Measurements from ENCODE around the gene PET100.

Gene PET100

DNA sequence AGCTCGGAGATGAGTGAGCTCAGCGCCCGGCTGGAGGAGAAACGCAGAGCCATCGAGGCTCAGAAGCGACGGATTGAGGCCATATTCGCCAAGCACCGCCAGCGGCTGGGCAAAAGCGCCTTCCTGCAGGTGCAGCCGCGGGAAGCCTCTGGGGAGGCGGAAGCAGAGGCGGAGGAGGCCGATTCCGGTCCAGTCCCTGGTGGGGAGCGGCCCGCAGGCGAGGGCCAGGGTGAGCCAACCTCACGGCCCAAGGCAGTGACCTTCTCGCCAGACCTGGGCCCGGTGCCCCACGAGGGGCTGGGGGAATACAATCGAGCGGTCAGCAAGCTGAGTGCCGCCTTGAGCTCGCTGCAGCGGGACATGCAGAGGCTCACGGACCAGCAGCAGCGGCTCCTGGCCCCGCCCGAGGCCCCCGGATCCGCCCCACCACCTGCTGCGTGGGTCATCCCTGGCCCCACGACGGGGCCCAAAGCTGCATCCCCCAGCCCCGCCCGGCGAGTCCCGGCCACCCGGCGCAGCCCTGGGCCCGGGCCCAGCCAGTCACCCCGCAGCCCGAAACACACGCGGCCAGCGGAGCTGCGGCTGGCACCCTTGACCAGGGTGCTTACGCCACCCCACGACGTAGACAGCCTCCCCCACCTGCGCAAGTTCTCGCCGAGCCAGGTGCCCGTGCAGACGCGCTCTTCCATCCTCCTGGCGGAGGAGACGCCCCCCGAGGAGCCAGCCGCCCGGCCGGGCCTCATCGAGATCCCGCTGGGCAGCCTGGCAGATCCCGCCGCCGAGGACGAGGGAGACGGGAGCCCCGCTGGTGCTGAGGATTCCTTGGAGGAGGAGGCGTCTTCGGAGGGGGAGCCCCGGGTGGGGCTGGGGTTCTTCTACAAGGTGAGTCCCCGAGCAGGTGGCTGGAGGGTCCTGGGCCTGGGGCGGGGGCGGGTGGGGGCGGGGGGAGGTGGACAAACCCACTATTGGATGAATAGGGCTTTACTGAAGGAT is 17.0 kb upstream of the PET100 start:
- DNase-seq = no peak

DNA sequence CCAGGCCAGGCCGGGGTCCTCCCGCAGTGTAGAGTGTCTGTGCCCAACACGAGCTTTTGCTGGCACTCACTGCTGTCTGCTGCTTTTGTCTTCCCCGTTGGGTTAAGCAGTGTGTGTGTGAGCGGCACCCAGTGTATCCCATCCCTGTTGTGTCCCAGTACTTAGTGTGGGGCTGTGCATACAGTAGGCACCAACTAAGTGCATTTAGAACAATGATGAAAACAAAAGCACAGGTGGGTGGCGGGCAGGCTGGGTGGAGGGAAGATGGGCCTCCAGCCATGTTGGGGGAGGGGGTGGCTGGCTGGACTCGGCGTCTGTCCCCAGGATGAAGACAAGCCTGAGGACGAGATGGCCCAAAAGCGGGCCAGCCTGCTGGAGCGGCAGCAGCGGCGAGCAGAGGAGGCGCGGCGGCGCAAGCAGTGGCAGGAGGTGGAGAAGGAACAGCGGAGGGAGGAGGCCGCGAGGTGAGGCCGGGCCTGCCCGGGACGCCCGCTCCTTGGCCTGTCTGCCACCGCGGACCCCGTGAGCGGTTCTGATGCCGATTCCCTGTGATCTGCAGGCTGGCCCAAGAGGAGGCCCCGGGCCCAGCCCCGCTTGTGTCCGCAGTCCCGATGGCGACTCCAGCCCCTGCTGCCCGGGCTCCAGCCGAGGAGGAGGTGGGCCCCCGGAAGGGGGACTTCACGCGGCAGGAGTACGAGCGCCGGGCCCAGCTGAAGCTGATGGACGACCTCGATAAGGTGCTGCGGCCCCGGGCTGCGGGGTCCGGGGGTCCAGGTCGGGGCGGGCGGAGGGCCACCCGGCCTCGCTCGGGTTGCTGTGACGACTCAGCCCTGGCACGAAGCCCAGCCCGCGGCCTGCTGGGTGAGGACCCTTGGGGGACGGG is 14.5 kb upstream of the PET100 start:
- DNase-seq = no peak

DNA sequence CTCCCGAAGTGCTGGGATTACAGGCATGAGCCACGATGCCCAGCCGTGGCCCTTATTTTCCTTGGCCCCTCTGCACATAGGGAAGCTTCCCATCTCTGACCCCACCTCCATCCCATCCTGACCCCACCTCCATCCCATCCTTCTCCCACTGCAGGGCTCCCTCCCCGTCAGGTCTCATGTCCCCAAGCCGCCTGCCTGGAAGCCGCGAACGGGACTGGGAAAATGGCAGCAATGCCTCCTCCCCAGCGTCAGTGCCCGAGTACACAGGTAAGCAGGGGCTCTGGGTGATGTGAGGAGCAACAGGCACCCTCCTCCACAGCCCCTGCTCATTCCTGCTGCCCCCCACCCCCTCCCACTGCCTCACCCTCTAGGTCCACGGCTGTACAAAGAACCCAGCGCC is 12.4 kb upstream of the PET100 start:
- no peak for DNase-seq

DNA sequence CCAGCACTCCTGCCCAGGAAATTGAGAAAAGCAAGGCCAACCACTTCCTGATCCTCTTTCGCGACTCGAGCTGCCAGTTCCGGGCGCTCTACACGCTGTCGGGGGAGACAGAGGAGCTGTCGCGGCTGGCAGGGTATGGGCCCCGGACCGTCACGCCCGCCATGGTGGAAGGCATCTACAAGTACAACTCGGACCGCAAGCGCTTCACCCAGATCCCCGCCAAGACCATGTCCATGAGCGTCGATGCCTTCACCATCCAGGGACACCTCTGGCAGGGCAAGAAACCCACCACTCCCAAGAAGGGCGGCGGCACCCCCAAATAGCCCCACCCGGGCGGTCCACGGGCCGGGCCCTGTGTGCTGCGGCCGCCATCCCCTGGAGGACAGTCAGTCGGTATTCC is 11.9 kb upstream of the PET100 start:
- no peak for DNase-seq

DNA sequence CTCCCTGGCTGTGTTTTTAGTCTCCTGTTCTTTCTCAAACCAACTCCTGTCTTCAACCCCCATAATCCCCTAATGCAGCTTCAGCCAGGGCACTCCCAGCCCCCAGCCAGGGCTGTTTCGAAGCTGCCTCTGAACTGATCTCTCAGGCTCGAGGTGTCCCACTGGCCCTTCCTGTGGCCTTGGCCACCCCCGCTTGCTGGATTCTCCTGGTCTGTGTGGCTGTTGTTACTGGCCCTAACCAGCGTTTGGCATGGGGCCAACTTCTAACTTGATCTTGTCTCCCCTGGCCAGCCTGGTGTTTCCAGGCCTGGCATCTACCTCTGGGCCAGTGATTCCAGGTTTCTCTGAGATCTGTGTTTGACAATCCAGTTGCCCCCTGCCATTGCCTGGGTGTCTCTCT is 11.2 kb upstream of the PET100 start:
- no peak for DNase-seq

DNA sequence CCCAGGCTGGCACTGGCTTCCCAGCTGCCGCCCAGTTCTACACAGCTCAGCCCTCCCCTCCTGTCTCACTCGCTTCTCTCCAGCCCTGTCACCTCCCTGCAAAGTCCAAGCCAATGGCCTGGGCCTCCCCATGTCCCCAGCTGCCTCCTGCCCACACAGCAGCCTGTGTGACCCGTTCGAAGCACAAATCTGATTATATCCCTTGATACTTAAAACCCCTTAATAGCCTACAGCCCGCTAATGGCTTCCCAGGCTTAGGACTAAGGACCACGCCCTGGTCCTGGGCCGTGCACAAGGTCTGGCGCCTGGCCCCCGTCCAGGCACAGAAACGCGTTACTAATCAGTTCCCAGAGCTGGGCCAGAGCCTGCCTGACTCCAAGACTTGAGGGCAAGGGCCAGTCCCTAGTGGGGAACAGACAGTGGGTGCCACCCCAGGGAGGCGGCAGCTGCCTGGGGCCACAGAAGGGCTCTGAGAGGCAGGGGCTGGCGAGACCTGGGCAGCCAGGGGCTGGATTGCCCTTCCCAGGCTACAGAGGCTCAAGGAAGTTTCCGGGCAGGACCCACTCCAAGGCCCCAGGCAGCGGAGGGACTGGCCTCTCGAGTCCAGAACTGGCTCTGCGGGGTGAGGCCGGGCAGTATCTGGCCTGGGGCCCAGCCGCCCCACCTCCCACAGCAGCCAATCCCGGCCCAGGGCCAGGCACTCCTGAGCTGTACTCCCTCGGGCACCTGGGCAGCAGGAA is 10.7 kb upstream of the PET100 start:
- DNase-seq = no peak

DNA sequence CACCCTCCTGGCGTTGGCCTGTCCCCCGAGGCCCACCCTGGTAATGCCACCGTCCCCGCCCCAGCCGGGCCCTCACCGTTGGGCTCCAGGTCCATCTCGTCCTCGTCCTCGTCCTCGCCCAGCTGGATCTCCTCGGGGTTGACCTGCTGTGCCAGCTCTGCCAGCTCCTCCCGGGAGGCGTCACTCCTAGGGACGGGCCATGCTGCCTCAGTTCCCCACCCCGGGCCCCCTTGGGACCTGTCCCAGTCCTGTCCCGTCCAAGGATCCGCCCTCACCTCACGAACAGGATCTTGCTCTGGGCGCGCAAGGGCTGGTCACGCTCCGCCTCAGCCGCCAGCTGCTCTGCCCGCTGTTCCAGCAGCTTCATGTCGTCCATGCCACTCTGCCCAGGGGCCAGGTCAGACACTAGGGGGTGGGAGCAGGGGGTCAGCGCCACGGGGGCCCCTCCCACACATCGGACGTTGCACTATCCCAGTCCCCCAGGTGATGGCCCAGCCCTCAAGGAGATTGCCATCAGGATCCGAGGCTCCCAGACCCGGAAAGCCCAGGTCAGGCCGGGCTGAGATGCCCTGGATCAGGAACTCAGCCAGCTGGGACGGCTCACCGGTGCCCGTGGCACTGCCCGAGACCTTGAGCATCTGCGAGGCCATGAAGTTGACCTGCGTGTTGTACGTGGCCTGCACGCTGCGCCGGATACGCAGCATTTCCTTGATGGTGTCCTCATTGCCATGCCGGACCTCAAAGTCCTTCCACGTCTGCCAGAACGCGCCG is 9.7 kb upstream of the PET100 start:
- DNase-seq = no peak

DNA sequence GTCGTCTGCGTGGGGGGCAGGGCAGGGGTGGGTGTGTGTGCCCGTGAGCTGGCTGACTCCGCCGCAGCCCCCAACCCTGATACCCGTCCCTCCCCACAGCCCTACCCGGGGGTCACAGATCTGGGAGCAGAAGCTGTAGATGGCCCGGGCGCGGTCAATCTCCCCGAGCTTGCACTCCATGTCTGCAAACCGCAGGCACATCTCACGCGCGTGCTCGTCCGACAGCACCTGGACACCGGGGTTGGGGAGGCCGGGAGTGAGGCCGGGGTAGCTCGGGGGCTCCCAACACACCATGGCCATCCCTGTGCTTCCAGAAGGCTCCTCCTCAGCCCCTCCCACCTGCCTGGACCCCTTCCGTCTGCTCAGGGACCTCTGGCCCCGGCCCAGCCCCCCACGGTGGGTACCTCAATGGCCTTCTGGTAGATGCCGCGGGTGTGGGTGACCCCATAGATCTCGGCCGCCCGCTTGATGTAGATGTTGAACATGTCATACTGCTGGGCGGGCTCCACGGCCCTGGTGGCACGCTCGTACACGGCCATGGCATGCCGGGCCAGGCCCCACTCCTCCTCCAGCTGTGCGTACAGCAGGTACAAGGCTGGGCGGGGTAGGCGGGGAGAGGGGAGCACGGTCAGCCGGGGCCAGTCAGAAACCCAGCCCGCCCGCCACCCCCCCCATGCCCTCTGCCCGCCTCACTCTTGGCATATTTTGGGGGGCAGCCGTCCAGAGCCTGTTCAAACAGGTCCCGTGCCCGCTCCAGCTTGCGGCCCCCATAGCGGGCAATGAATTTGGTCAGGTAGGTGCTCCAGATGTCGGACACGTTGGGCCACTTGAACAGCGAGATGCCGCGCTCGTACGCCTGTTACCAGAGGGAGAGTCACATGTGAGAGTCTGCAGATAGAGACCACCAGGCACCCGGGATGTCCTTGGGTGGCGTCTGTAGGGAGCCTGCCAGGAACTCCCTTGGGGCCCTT is 8.9 kb upstream of the PET100 start:
- DNase-seq = no peak

DNA sequence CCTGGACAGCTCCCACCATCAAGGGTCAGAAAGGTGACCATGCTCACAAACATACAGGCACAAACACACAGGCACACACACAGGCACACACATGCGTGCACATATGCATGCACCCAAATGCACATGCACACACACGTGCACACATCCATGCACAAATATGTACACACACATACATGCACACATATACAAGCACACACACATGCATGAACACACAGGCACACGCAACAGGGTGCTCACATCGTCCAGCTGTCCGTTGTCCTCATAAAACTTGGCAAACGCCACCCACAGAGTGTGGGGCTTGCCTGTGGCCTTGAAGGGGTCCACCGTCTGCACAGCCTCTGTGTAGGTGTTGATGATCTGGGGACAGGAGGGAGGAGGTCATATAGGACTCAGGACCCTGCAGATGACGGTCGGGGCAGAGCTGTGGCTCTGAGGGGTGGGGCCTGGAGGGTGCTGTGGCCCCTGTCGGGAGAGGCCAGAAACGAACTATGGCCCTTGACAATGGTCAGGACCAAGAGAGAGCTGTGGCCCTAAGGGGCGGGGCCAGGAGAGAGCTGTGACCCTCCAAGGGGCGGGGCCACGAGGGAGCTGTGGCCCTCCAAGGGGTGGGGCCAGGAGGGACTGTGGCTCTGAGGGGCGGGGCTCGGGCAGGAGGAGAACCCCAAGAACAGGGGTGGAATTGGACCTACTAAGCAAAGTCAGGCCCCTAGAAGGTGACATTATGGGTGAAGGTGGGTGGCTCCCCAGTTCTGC is 6.5 kb upstream of the PET100 start:
- no peak for DNase-seq

DNA sequence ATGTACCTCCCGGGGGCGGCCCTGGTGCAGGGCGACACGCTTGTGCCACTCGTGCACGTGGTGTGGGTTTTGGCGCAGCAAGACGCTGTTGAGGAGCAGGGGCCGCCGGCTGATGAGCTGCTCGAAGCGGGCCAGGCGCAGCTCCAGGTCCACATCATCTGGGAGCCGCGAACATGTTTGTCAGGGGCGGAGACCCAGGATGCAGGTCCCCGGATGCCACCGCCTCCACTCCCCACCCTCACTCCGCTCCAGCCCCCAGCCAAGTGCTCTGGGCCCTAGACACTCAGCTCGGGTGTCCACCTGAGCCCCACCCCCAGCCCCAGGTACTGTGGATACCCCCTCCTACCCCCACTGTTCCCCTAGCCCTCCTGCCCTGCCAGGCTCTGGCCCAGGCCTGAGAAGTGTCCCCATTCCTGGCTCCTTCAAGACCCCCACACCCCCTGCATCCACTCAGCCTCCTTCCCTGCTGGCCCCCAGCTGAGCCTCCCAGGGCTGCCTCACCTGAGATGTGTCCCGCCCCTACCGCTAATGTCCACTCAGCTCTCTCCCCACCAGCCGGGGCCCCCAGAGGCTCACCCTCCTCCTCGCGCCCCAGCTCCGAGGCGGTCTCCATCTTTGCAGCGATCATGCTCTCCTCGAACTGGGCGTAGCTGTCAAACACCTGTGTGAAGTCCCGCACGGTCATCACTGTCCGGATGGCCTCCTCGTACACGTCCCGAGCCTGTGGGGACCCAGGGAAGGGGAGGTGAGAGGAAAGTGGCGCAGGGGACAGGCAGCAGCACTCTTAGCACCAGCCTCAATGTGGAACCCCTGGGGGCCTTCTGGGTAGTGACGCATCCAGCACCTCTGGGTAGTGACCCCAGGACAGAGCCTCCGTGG is 5.6 kb upstream of the PET100 start:
- no peak for DNase-seq

DNA sequence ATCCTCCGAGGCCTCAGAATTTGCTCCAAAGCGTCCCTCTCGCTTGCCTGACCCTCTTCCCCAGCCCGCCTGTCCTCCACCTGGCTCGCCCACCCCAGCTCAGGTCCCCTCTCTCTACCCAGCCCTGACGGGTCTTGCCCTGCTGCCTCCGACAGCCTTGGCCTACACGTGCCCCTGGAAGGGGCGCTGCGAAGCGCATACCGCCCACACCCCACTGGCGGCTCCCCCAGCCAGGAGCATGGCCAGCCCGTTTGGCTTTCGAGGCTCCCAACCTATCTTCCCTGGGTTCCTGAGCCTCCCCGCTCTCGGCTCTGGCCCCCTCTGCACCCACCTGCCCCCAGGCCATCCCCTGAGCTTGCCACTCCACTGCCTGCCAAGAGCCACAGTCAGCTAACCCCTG is 4.8 kb upstream of the PET100 start:
- DNase-seq = no peak

DNA sequence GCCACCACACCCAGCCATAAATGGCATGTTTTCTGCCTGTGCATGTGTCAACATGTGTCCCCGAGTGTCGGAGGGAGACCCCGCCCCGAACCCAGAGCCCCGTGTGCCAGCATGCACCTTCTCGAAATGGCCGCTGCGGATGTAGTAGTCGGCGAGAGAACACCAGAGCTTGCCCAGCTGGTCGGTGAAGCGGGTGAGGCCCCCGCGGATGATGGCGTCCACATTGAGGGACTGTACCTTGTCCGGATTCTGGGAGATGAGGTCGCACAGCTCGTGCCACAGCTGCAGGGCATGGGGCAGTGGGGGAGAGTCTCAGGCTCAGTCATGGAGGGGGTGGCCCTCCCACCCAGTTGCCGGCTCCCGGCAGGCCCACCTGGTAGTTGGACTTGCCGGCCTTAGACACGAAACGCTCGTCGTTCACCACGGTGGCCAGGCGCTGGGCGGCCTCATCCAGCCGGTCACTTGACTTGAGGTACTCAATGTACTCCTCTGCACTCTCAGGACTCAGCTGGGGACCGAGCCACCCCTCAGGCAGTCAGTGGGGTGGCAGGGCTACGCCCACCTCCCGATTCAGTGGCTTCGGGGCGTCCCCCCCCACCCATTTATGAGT is 3.7 kb upstream of the PET100 start:
- DNase-seq = no peak

DNA sequence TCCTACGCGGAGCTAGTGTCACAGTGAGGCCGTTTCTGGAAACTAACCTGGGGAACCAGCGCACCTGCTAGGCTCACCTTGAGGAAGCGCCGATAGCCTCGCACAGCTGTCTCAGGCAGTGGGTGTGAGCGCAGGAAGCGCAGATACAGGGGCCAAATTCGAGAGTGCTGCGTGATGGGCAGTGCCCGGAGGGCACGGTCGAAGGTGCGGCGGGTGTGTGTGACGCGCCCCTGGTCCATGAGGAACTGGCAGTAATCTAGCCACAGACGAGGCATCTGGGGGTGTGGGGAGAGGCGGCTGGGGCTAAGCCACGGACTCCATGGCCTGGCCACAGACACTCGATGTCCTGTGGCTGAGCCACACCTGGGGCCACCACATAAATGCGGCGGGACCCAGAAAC is 2.4 kb upstream of the PET100 start:
- no peak for DNase-seq

DNA sequence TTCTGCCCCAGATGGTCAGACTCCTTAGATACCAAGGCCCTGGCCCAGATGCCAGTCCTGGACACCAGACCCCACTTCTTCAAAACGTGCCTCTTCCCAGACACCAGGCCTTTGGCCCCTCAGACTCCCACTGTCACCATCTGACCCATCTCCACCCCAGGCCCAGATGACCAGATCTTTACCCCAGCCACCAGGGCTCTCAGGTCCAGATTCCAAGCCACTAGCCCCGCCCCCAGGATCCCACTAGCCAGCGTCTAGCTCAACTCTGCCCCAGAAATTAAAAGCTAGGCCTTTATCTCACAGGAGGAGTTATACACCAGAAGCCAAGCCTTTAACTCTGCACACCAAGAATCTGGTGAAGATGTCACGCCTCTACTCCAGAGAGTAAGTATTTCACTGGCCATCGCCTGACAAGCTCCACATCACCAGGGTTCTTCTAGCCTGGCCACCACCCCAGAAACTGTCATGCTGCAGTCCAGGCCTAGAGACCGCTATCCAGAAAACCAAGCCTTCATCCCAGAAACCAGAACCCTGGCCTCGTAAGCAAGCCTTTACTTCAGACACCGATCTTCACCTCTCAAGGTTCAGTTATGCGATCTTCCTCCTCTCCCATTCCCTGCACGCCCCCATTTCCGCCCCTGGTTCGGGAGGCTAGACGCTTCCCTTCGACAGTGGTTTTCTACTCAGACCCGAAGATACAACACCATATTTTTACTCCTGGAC is 843 bp upstream of the PET100 start:
- no peak for DNase-seq

DNA sequence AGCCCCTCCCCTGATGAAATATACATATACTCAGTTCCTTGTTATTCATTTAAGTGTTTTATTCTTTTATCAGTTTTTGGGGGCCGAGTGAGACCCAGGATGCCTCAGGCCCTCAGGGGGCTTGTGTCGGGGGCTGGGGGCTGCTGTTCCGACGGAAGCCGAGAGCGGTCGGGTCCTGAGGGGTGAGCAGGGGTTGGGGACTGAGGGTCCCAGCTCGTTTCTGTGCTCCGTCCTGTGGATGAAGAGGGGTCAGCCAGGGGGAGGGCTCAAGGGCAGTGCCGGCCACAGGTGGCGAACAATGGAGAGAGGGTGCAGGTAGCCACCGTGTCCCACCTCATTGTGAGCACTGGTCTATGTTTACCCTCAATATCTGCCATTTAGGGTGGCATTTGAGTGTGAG is 2.0 kb downstream of the PET100 start:
- DNase-seq = no peak

DNA sequence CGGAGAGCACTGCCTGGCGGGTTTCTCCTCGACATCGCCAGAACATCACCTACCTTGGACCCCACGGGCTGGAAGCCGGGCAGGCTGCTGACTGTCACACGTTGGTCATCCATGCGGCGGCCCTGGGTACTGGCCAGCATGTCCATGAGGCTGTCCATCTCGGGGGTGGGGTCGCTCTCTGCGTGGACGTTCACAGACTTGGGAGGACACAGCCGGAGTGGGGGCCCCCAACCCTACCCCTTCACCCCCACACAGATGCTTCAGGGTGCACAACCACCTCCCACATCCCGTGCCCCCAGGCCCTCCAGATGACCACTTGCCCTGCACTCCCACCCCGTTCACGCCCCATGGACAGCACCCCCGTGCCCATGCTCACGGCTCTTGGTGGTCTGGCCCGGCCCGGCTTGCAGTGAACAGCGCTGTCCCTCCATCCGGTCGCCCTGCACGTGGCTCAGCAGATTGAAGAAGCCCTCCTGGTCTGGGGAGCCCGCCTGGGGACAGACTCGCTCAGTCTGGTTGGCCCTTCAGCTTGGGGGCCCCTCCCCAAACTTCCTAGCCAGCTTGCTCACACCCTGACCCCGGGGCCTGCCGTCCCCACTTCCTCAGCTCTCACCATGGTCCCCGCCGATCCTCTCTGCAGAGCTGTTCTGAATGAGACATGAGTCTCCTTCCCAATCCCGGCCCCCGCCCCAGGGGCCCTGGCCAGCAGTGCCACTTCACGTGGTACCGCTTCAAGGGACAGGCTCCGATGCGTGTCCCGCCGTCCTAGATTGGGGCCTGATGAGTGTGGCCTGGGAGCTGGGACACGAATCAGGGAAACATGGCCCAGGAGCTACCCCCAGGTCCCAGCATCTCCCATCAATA is 3.0 kb downstream of the PET100 start:
- no peak for DNase-seq

DNA sequence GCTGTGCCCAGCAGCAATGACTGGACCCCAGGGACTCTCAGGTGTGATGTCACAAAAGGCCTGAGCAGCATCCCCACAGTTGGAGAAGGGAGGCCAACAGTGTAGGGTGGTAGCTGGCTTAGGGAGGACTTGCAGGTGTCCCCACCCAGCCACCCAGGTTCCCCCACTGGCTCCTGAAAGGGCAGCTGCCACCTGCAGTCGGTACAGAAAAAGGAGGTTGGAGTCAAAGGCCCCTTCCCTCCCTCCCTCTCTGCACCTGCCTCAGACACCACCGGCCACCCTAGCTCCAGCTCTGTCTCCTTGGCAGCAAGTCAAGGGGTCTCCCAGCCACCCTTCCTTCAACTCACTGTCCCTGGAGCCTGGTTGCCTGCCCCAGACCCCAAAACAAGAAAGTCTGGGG is 4.1 kb downstream of the PET100 start, which contains the start of gene PCP2:
Gene PCP2 (minus strand): TSS at position 22 of the 400 bp plus-strand sequence. CDS start 262 bp downstream, outside the sequence.
- DNase-seq = no peak
